Measurements from ENCODE around the gene UTP11. TPM values are rescaled to one million over a fixed set of nuclear protein-coding genes. Genes with fewer than 3 reads are reported as not detected.

UTP11 gene
- total and polyA plus RNA-seq, 2 donors (not counting 3 experiments of a cell fraction or from before 2014, with no cell fraction given) = 20.1 to 54.1 TPM

DNA sequence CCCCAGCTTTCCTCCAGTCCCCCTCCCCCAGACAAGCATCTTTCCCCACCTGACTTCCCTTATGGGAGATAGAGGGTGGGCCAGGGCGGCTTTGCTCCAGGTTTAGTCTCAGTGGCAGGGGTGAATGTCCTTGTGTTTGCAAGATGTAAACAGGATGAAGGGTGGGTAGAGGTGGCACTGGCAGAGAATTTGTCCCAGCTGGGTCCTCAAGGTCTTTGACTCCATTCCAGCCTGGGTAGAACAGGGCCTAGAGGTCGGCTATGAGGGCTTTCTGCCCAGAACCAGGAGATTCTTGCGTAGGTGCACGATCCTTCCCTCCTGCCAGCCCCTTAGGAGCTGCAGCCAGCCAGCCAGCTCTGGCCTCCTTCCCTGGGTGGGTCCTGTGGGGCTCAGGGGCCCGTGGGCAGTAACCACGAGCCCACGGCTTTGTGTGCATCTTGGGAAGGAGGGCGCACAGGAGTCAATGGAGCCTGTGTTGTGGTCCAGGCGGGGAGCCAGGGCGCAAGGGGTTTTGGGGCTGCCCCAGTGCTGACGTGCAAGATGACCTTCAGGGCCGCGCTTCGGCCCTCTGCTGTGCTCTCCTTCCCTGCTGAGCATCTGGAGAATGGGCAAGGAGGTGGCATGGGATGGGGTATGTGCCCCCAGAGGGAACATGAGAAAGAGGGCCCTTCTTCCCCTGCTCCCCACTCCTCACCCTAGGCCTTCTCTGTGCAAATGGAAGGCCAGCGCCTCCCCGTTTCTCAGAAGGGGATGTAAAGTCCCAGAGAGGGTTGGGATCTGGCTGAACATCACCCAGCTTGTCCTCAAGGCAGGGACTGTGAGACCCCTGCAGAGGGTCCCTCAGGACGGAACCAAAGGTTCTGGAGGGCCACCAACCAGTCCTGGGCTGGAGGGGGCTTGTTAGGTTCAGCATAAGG, 18.3 kb downstream of the UTP11 start:
- Histone ChIP-seq H3K9me1 (replicated peaks; ENCODE audit: control insufficient read depth, extremely low read depth, insufficient read depth, low read length) (no peaks in the 10 kb centered on the region), H3K27me3 (ENCODE audit: control insufficient read depth in 2 of 2, insufficient read depth in 2 of 2, low read length in 2 of 2) (no peaks in the 10 kb centered on the region), H2AFZ (ENCODE audit: low read depth, low read length) (no peak overlapping the region), H3K79me2 (ENCODE audit: control insufficient read depth, insufficient read depth, low read length) (no peaks in the 10 kb centered on the region), H3K4me1 (ENCODE audit: control insufficient read depth, extremely low read depth, insufficient read depth, low read length) (peaks cover 31% of the 10 kb centered on the region), H3K9me3 (replicated peaks; ENCODE audit: control insufficient read depth, insufficient read depth, low read length) (no peaks in the 10 kb centered on the region), H4K20me1 (replicated peaks; ENCODE audit: control insufficient read depth, extremely low read depth, insufficient read depth, low read length) (no peaks in the 10 kb centered on the region), H3K27ac (ENCODE audit: insufficient read depth, low read depth, low read length) (peak overlapping the region; percentile 69), H3K36me3 (ENCODE audit: control insufficient read depth in 2 of 2, extremely low read depth in 1 of 2, insufficient read depth in 2 of 2, low read length in 2 of 2) (no peaks in the 10 kb centered on the region), H3K9ac (replicated peaks; ENCODE audit: extremely low read depth, insufficient read depth, low read length) (no peak overlapping the region), H3K4me2 (ENCODE audit: insufficient read depth, low read length) (peak overlapping the region; percentile 45), H3K4me3 (replicated peaks in 1 of 3; ENCODE audit: insufficient read depth in 1 of 3, low read depth in 1 of 3, low read length in 3 of 3) (no peak overlapping the region)
- DNase-seq (ENCODE audit: low read depth, low spot score) = no peak
- dilution Hi-C loops (cut with MboI; ENCODE audit: extremely low pct_ligation_motif_present, low sequenced_read_pairs) (no loop called here), intact Hi-C loops (cut with micrococcal nuclease) (loop anchor here (1.0 kb wide), 1 partner anchor 31 kb away; no protein-coding TSS in a partner anchor)
- CTCF ChIA-PET = interaction anchor here (0.5 to 7.4 kb wide), 5 partner anchors 12 to 804 kb away, joined by 3 to 66 read pairs (median 29); partner anchors contain the start of gene POU3F1
- no peak for FAIRE-seq
- no peak for TF ChIP-seq POLR2A (IDR thresholded peaks at IDR 0.05; ENCODE audit: low read depth, low read length)
- TF ChIP-seq FOS (IDR thresholded peaks at IDR 0.05; ENCODE audit: borderline replicate concordance, insufficient read depth, low read length) = no peak
- TF ChIP-seq, protein P1, sequence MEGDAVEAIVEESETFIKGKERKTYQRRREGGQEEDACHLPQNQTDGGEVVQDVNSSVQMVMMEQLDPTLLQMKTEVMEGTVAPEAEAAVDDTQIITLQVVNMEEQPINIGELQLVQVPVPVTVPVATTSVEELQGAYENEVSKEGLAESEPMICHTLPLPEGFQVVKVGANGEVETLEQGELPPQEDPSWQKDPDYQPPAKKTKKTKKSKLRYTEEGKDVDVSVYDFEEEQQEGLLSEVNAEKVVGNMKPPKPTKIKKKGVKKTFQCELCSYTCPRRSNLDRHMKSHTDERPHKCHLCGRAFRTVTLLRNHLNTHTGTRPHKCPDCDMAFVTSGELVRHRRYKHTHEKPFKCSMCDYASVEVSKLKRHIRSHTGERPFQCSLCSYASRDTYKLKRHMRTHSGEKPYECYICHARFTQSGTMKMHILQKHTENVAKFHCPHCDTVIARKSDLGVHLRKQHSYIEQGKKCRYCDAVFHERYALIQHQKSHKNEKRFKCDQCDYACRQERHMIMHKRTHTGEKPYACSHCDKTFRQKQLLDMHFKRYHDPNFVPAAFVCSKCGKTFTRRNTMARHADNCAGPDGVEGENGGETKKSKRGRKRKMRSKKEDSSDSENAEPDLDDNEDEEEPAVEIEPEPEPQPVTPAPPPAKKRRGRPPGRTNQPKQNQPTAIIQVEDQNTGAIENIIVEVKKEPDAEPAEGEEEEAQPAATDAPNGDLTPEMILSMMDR (IDR thresholded peaks at IDR 0.05; ENCODE audit: extremely low read depth in 1 of 2, insufficient read depth in 1 of 2, low read depth in 1 of 2, low read length in 2 of 2) = no peak
- no peak for TF ChIP-seq JUN (IDR thresholded peaks at IDR 0.05; ENCODE audit: borderline replicate concordance, insufficient read depth, insufficient read length, low read depth)
- TF ChIP-seq EZH2 (IDR thresholded peaks at IDR 0.05; ENCODE audit: borderline replicate concordance, low read depth, low read length, severe bottlenecking) = no peak
- TF ChIP-seq GATA2 (IDR thresholded peaks at IDR 0.05; ENCODE audit: insufficient read depth, insufficient read length, low read depth, low read length) = no peak
- no peak for TF ChIP-seq POLR2AphosphoS5 (IDR thresholded peaks at IDR 0.05; ENCODE audit: insufficient read depth, low read depth, low read length)
- TF ChIP-seq MYC (IDR thresholded peaks at IDR 0.05; ENCODE audit: low read depth, low read length) = no peak
- BruUV-seq (replicated peaks) = no TSS peak
- POLR2A ChIA-PET = no interaction called here
